Lower leg skin (tissue), 4 donors: ENCODE measurements around the gene VPS37B. TPM values are rescaled to one million over a fixed set of nuclear protein-coding genes. Genes with fewer than 3 reads are reported as not detected.
"Not testable (repeated sequence)": the region's sequence is repeated elsewhere in the genome, so short reads cannot be mapped to it uniquely, and the experiment has no call there.

Source experiments
- DNase-seq, 2 donors: peaks; one replicate each; pipeline ENCODE4 v3.0.0-alpha.2; 2019; ENCODE audit warnings: low spot score in 2 of 2
- H3K4me3 ChIP-seq: fragments of 200-600 bp; sonication (generic); 2 replicates; pipeline ENCODE4 v1.5.1; 2017; ENCODE audit warnings: mild to moderate bottlenecking, low read depth; ENCODE audit not compliant: poor library complexity, severe bottlenecking
- CTCF ChIP-seq, 3 donors: fragments of 450-650 bp; IDR thresholded peaks; one replicate each; pipeline ENCODE4 v1.5.1; 2016; ENCODE audit warnings: antibody characterized with exemption in 3 of 3, mild to moderate bottlenecking in 3 of 3, moderate library complexity in 2 of 3
- POLR2A ChIP-seq, 2 donors: fragments of 450-650 bp; IDR thresholded peaks; one replicate each; pipeline ENCODE4 v1.6.1; 2016 to 2017; ENCODE audit warnings: antibody characterized with exemption in 2 of 2, mild to moderate bottlenecking in 1 of 2, moderate library complexity in 1 of 2
- WGBS, 2 donors: methylation state at CpG; one replicate each; pipeline ENCODE4 v1.1.5; 2018; 5-methylcytosine and 5-hydroxymethylcytosine counted together
- intact Hi-C: fragments of 100-400 bp; cut with DNase I; formaldehyde crosslinking; loops from one replicate; pipeline ENCODE4 v1.15.0; 2023; ENCODE audit warnings: low total_unique reads
- total RNA-seq, 4 donors: library from RNA; depleted of rRNA; stranded (reverse); fragments of >200 nt; gene quantifications; one replicate each; pipeline ENCODE4 v1.1.0, GENCODE V29; 2016

The VPS37B gene
- total RNA-seq, result 10 to 100 TPM; 27.7 to 47.8 (median 42.3) TPM

- TF ChIP-seq CTCF (IDR thresholded peaks at IDR 0.05) (peak in 1 of 3 donors; percentile 25), POLR2A (IDR thresholded peaks at IDR 0.05) (peak in 1 of 2 donors; percentile 72)
- DNase-seq, result peak; percentile 75 to 97
- H3K4me3 ChIP-seq, result peak within 1 kb of the TSS; percentile 80
- 7 to 9% methylated on average over 67 to 80 of the region's 81 CpGs for WGBS, 2 donors
- intact Hi-C loops, result no loop called here
Observed at GRCh38 chr12:122895704-122896636, at the start of gene VPS37B. Gene VPS37B (minus strand): TSS chr12:122896124. CDS start chr12:122896062, 62 bp downstream.

GRCh38 chr12:122944605-122945592 lies 49.0 kb upstream of the VPS37B start:
- TF ChIP-seq POLR2A (IDR thresholded peaks at IDR 0.05), result no peak
- TF ChIP-seq CTCF (IDR thresholded peaks at IDR 0.05), result no peak
- no peak overlapping the region for H3K4me3 ChIP-seq
- 44 to 49% methylated on average over 10 to 14 of the region's 14 CpGs for WGBS, 2 donors
- intact Hi-C loops, result no loop called here
- no peak for DNase-seq

- no peak overlapping the region for H3K4me3 ChIP-seq
- no peak for DNase-seq
- intact Hi-C loops, result no loop called here
- 63 to 66% methylated on average over 13 of the region's 13 CpGs for WGBS, 2 donors
- no peak for TF ChIP-seq CTCF (IDR thresholded peaks at IDR 0.05)
- TF ChIP-seq POLR2A (IDR thresholded peaks at IDR 0.05), result no peak
Observed at GRCh38 chr12:122943196-122943595, 47.3 kb upstream of the VPS37B start.

GRCh38 chr12:122942637-122943036 lies 46.7 kb upstream of the VPS37B start:
- no peak for DNase-seq
- WGBS, 2 donors, result 86 to 96% methylated on average over 2 of the region's 2 CpGs
- TF ChIP-seq CTCF (IDR thresholded peaks at IDR 0.05) (no peak), POLR2A (IDR thresholded peaks at IDR 0.05) (no peak)
- no peak overlapping the region for H3K4me3 ChIP-seq
- intact Hi-C loops, result no loop called here

GRCh38 chr12:122941351-122941750 lies 45.4 kb upstream of the VPS37B start:
- H3K4me3 ChIP-seq, intact Hi-C loops, DNase-seq: not testable (repeated sequence)
- WGBS, 2 donors, result 75% methylated on average over 5 of the region's 5 CpGs

GRCh38 chr12:122939125-122939524 lies 43.2 kb upstream of the VPS37B start:
- no peak for TF ChIP-seq POLR2A (IDR thresholded peaks at IDR 0.05)
- TF ChIP-seq CTCF (IDR thresholded peaks at IDR 0.05), result no peak
- no peak overlapping the region for H3K4me3 ChIP-seq
- no peak for DNase-seq
- intact Hi-C loops, result no loop called here
- WGBS, 2 donors, result 86 to 91% methylated on average over 4 of the region's 4 CpGs
